Peyer's patch (tissue), 4 donors: ENCODE data around the gene AP5M1.

ENCODE experiments used
- POLR2A ChIP-seq, 2 donors: fragments of 450-650 bp; IDR thresholded peaks; one replicate each; pipeline ENCODE4 v1.5.1; 2017; ENCODE audit warnings: antibody characterized with exemption in 2 of 2, mild to moderate bottlenecking in 2 of 2, moderate library complexity in 2 of 2
- TF ChIP-seq, protein P1 (sequence below), 6 experiments: fragments of 450-650 bp in 4 of 6; fragments of 200-600 bp in 2 of 6; sonication (generic) in 1 of 6; IDR thresholded peaks; one replicate each; pipeline ENCODE4 v1.5.1; 2017 to 2019; ENCODE audit warnings: antibody characterized with exemption in 6 of 6, mild to moderate bottlenecking in 3 of 6, moderate library complexity in 1 of 6

- no peak for TF ChIP-seq POLR2A (IDR thresholded peaks at IDR 0.05)
- TF ChIP-seq, protein P1, sequence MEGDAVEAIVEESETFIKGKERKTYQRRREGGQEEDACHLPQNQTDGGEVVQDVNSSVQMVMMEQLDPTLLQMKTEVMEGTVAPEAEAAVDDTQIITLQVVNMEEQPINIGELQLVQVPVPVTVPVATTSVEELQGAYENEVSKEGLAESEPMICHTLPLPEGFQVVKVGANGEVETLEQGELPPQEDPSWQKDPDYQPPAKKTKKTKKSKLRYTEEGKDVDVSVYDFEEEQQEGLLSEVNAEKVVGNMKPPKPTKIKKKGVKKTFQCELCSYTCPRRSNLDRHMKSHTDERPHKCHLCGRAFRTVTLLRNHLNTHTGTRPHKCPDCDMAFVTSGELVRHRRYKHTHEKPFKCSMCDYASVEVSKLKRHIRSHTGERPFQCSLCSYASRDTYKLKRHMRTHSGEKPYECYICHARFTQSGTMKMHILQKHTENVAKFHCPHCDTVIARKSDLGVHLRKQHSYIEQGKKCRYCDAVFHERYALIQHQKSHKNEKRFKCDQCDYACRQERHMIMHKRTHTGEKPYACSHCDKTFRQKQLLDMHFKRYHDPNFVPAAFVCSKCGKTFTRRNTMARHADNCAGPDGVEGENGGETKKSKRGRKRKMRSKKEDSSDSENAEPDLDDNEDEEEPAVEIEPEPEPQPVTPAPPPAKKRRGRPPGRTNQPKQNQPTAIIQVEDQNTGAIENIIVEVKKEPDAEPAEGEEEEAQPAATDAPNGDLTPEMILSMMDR (IDR thresholded peaks at IDR 0.05) = no peak
Observed at GRCh38 chr14:57319636-57320192, 50.9 kb downstream of the AP5M1 start.
